ENCODE measurements around the gene CCDC116.

CCDC116 gene

DNA sequence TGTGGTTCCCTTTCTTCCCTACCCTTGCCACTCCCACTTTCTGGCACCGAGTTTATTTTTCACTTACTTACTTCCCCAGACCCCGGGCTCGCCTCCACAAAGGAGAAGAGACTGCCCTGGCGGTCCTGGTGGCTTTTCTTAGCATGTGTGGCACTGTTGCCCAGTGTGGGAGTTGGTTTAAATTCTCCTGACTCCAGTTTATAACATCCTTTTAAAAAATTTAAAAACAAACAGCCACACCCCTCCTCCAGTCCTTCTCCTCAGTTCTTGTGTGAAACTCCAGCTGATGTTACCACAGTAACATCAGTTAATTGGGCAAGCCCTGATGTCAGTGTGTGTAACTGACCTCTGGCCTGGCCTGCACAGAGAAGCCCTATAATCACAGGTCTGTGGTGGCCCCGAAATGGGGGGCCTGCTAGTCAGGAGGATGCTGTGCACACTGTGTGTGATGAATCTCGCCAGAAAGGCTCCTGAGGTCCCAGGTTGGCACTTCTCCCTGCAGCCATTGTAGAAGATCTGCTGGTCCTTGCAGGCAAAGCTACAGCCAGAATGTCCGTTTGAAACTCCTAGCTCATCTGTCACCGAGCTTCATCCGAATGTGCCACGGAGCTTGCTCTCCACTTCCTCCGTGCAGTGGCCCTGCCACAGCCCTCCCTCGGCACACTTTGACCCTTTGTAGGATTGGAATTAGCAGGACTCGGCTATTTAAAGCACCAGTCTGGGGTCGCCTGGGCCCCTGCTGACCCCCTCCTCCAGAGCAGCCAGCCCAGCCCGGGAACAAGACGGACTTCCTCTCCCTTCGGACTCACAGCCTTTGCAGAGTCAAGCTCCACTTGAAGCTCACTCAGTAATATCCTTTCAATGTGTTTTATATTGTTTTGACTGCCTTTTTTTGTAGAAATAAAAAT lies 10.3 kb upstream of the CCDC116 start:
- H3K27ac Mint-ChIP-seq = no peak overlapping the region
- no peaks in the 10 kb centered on the region for H3K27me3 Mint-ChIP-seq
- H3K4me1 Mint-ChIP-seq = peaks cover 21% of the 10 kb centered on the region
- ATAC-seq (ENCODE audit: low read depth) (no peak), DNase-seq (ENCODE audit: low spot score in 2 of 2) (no peak)
- H3K9me3 Mint-ChIP-seq = no peaks in the 10 kb centered on the region
- peaks cover 6% of the 10 kb centered on the region for H3K36me3 Mint-ChIP-seq
- no peak overlapping the region for H3K4me3 Mint-ChIP-seq

DNA sequence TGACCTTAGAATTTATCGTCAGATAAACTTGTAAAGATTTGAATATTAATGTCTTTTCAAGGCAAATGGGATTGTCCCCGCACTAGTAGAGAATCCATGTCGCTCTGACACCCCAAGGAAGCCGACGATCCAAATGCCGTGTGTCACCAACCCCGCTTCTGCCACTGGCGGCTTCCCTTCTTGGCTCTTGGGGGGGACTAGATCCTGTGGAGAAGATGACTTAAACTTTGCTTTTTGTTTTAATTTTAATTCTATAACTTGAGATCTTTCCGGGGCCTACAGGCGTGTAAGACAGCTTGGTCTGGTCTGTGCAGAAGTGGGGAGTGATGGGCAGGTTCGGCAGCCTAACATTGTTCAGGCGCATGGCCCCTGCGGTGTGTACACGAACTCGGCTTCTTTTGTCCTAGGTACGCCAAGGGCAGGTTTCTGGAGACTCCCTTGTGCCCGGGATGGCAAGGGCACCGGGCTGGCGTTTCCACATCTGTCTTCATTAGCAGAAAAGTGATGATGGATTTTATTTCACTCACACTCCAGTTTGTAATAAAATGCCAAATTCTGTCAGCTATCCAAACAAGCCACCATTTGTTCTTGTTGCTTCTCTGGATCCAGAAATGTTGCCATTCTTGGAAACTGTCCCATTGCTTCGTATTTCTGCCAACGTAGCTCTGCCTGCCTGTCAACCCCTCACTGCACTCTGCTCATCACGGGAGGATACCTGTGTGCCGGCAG lies 9.5 kb upstream of the CCDC116 start:
- H3K27me3 Mint-ChIP-seq = no peaks in the 10 kb centered on the region
- peaks cover 22% of the 10 kb centered on the region for H3K4me1 Mint-ChIP-seq
- DNase-seq (ENCODE audit: low spot score in 2 of 2) = no peak
- H3K4me3 Mint-ChIP-seq = no peak overlapping the region
- no peak for ATAC-seq (ENCODE audit: low read depth)
- H3K36me3 Mint-ChIP-seq = peaks cover 7% of the 10 kb centered on the region
- no peaks in the 10 kb centered on the region for H3K9me3 Mint-ChIP-seq
- H3K27ac Mint-ChIP-seq = no peak overlapping the region

DNA sequence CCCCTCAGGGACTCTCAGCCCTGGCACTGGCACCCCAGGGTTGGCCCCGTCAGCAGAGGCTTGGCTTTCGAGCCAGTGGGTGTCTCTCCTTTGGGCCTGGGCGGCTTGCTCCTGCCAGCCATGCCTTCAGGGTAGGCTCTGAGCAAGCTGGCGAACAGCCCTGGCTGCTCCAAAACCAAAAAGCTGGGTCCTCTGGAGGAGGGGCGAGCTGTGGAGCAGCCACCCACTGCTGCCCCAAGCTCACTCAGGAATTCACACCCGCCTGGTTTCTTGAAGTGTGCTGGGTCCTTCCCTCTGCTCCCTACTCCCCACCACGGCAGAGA lies 9.0 kb upstream of the CCDC116 start:
- Mint-ChIP-seq H3K27ac (no peak overlapping the region), H3K9me3 (no peaks in the 10 kb centered on the region), H3K36me3 (peaks cover 10% of the 10 kb centered on the region), H3K27me3 (no peaks in the 10 kb centered on the region), H3K4me3 (no peak overlapping the region), H3K4me1 (peaks cover 26% of the 10 kb centered on the region)
- DNase-seq (ENCODE audit: low spot score in 2 of 2) (no peak), ATAC-seq (ENCODE audit: low read depth) (no peak)

DNA sequence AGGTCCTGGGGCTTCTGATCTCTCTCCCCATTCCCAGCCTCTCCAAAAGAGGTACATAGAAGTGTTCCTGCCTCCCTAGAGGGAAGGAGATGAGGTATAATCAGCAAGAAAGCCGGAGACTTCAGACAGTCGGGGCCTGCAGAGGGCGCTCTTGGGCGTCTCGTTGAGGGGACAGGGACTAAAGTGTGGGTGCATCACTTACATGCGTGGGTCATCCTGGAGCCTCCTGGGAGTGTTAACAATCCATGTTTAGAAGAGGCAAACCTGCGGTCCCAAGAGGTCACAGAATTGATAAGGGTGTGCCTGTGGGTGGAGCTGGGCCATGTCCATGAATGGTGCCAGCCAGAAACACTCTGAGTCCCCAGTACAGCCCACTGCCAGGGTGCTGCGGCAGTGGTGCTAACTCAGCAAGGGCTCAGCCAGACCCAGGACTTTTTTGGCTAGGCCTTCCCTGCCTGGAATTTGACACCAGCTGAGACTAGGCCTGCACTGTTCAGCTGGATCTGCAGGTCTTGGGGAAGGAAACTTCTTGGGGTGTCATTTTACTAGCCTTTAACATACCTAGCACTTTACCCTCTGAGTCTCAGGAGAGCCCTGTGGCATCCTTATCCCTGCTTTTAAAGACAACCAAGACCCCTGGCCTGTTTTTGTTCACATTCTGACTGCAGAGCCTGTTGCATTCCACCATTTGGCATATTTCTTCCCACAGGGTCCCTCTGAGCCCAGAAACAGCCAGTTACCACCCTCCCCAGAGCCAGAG lies 8.3 kb upstream of the CCDC116 start:
- ATAC-seq (ENCODE audit: low read depth) = no peak
- no peak overlapping the region for H3K4me3 Mint-ChIP-seq
- no peak for DNase-seq (ENCODE audit: low spot score in 2 of 2)
- no peak overlapping the region for H3K27ac Mint-ChIP-seq
- H3K9me3 Mint-ChIP-seq = no peaks in the 10 kb centered on the region
- H3K36me3 Mint-ChIP-seq = peaks cover 13% of the 10 kb centered on the region
- H3K27me3 Mint-ChIP-seq = no peaks in the 10 kb centered on the region
- H3K4me1 Mint-ChIP-seq = peaks cover 26% of the 10 kb centered on the region

DNA sequence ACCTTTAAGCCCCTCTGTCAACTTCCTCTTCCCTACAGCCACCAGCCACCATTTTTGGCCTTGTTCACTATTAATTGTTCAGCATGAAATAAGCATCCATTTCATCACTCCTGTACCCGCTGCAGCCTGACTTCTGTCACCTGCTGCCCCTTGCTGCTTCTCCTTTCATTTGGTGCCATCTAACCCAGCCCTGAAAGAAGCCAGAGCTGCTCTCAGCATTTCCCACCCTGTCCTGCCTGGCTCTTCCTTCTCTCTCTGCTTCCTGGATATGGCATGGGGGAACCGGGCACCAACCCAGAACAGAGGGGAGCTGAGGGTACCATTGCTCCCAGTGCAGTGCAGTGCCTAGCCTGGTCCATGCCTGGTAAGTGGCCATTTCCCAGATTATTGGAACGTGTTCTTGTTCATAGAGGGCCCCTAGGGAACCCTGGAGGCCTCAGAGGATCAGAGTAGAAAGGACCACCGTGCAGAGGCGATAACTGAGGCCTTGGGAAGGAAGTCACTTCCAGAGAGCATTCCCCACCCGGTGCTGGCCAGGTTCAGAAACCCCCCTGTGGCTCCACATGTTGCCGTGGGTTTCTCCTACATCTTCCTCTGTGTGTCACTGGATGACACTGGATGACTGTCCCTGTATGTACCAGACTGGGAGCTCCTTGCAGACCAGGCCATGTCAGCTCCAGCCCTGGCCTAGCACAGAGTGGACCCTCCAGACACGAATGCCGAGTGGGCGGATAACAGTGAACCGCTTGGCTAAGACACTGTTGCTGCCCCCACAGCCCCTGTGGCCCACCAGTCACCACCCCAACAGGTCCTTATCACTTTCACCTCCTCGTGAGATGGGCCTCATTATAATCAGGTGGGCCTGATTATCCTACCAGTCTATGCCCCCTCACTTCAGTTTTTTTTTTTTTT lies 7.4 kb upstream of the CCDC116 start:
- H3K4me3 Mint-ChIP-seq = no peak overlapping the region
- no peaks in the 10 kb centered on the region for H3K9me3 Mint-ChIP-seq
- no peaks in the 10 kb centered on the region for H3K27me3 Mint-ChIP-seq
- ATAC-seq (ENCODE audit: low read depth) = no peak
- no peak overlapping the region for H3K27ac Mint-ChIP-seq
- no peak for DNase-seq (ENCODE audit: low spot score in 2 of 2)
- H3K36me3 Mint-ChIP-seq = peaks cover 13% of the 10 kb centered on the region
- H3K4me1 Mint-ChIP-seq = peaks cover 24% of the 10 kb centered on the region

DNA sequence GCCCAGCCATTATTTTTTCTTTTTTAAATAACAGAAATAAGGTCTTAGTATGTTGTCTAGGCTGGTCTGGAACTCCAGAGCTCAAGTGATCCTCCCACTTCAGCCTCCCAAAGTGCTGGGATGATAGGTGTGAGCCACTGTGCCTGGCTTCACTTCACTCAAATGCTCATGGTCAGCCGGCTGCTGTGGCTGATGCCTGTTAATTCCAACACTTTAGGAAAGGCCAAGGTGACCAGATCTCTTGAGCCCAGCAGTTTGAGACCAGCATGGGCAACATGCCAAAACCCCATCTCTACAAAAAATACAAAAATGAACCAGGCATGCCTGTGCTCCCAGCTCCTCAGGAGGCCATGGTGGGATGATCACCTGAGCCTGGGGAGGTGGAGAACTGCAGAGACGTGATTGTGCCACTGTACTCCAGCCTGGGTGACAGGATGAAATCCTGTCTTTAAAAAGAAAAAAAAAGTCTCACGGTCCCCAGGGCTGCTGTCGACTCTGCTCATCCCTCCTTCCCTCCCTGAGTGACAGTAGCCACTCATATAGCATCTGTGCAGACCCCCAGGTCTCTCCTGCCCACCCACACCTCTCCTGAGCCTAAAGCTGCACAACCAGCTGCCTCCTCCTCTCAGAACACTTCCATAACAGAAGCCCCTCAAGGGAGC lies 6.4 kb upstream of the CCDC116 start:
- peak overlapping the region; percentile 53 for H3K27ac Mint-ChIP-seq
- H3K27me3 Mint-ChIP-seq = no peaks in the 10 kb centered on the region
- DNase-seq (ENCODE audit: low spot score in 2 of 2) = no peak
- no peaks in the 10 kb centered on the region for H3K9me3 Mint-ChIP-seq
- H3K4me1 Mint-ChIP-seq = peaks cover 25% of the 10 kb centered on the region
- no peak overlapping the region for H3K4me3 Mint-ChIP-seq
- H3K36me3 Mint-ChIP-seq = peaks cover 13% of the 10 kb centered on the region
- no peak for ATAC-seq (ENCODE audit: low read depth)

DNA sequence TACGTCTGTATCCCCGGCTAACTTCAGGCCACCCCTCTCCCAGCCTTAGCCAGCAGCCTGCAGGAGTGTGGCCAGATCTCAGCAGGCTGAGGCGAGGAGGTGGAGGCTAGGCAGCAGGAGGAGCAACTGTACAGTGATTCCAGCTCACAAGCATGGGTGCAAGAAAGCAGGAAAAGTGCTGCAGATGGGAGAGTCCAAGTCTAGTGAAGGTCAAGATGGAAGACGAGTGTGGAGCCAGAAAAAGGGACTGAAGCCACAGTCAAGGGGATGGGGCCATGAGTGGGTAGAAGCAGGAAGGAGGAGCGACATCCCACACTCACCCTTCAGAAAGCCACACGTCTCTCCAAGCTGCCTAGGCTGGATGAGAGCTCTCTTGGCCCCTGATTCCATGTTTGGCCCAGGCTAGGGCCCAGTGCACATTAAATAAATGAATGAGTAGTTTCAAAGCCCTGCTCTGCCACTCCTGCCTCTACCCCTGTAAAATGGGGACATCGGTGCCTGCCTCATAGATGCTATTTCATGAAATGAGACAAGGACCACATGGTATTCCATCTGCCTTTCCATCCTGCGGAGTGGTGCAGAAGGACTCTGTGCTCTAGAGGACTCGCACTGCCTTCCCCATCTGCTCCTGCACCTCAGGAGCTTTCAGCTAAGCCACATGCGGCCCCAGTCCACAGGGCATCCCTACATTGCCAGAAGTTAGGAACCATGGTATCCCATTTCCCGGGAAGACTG lies 5.7 kb upstream of the CCDC116 start:
- no peaks in the 10 kb centered on the region for H3K27me3 Mint-ChIP-seq
- H3K9me3 Mint-ChIP-seq = no peaks in the 10 kb centered on the region
- H3K4me3 Mint-ChIP-seq = peak overlapping the region; percentile 32
- peaks cover 26% of the 10 kb centered on the region for H3K4me1 Mint-ChIP-seq
- no peak for DNase-seq (ENCODE audit: low spot score in 2 of 2)
- peak overlapping the region; percentile 53 for H3K27ac Mint-ChIP-seq
- H3K36me3 Mint-ChIP-seq = peaks cover 11% of the 10 kb centered on the region
- no peak for ATAC-seq (ENCODE audit: low read depth)

DNA sequence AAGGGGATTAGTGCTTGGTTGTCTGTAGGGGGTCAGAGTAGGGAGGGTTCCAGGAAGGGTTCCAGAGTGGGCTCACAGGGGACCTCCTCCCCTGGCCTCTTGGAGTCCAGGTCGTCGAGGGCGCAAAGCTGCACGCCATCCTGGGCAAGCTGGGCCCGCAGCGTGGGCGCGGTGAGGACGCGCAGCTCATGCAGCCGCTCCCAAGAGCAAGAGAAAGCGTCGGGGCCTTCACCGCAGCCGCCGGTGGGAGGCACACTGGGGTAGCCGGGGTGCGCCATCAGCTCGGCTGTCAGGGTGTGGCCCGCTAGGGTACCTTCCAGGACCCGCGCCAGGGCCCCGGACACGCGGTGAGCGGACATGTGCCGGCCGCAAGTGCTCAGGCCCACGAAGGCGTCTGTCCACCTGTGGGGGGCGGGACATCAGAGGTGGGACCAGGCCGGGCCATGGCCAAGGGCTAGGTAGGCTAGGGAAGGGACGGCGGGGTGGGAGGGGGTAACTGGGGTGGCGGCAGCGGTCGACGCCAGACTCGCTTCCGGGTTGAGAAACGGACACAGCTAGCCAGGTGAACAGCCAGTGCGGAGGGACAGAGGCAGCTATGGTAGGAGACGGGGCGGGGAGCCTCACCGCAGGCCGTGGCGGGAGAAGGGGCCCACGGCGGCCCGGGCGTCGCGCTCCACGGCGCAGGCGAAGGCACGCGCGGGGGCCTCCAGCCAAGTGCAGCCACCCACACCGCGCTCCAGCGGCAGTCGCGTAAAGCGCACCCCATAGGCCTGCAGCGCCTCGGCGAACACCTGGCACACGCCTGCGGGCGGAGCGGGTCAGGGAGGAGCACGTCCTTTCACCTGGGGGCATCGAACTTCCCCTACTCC lies 3.9 kb upstream of the CCDC116 start:
- DNase-seq (ENCODE audit: low spot score in 2 of 2) (no peak), ATAC-seq (ENCODE audit: low read depth) (peak; percentile 42)
- Mint-ChIP-seq H3K36me3 (peaks cover 9% of the 10 kb centered on the region), H3K4me3 (peak overlapping the region; percentile 91), H3K27ac (peak overlapping the region; percentile 86), H3K4me1 (peaks cover 30% of the 10 kb centered on the region), H3K27me3 (no peaks in the 10 kb centered on the region), H3K9me3 (no peaks in the 10 kb centered on the region)

DNA sequence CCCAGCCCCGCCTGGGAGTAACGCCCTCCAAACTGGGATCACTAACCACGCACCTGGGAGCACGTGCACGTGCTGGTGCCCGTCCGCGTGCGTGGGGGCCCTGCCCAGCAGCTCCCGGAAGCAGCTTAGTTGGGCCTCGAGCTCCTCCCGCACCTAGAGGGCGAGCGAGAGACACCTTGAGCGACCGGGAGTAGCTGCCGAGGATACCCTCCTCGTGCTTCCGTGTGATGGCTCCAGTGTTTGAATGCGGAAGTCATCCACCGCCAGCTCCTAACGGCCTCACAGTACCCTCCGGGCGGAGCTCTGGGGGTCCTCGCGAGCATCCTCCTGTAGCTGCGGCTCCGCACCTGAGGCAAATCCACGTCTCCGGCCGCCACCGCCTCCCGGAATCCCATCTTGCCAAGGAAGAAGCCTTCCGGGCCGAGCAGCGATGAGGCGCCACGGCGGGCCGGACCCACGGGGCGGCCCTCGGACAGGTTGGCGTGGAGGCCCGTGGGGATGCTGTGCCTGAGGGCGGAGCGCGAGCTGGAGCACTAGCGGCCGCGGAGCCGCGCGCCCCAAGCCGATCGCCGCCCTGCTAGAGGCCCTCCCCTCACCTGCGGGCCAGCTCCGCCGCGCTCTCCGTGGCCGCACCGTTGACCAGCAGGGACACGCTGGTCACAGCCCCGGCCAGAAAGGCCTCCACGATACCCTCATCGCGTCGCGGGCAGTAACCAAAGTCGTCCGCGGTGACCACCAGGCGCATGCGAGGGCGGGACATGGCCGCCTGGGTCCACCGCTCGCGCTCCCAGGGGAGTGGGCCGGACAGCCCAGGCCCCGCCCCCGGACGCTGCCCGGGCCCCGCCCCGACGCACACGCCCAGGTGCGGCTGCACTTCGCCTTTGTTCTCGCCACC lies 3.1 kb upstream of the CCDC116 start, which contains the start of gene YDJC:
Gene YDJC, minus strand, starts transcription at position 768 of the 895 bp plus-strand sequence. Its CDS starts 8 bp downstream, at position 760.
- Mint-ChIP-seq H3K9me3 (no peaks in the 10 kb centered on the region), H3K27ac (peak within 1 kb of the TSS; percentile 86), H3K27me3 (no peaks in the 10 kb centered on the region), H3K4me1 (peaks cover 30% of the 10 kb centered on the region), H3K4me3 (peak within 1 kb of the TSS; percentile 91), H3K36me3 (peaks cover 9% of the 10 kb centered on the region)
- DNase-seq (ENCODE audit: low spot score in 2 of 2) (peak; percentile 96 to 97), ATAC-seq (ENCODE audit: low read depth) (peak; percentile 78)

DNA sequence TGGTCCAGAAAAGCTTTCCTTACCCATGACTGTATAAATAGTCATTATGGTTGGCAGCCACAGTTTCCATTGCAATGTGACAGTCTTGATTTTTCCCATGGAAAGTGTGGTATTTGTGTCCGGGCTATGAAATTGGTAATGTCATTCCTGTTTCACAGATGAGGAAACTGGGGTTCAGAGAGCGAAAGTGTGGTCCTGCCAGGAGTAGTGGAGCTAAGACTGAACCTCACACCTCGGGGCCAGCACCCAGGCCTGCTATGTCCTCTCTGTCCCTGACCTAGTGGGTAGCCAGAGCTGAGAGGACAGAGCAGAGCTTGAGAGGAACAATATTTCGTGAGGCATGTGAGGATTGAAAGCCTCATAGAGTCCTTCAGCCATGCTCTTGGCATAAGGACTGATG lies 1.5 kb upstream of the CCDC116 start:
- Mint-ChIP-seq H3K36me3 (peaks cover 9% of the 10 kb centered on the region), H3K4me1 (peaks cover 24% of the 10 kb centered on the region), H3K27ac (no peak overlapping the region), H3K27me3 (no peaks in the 10 kb centered on the region), H3K9me3 (no peaks in the 10 kb centered on the region), H3K4me3 (no peak overlapping the region)
- DNase-seq (ENCODE audit: low spot score in 2 of 2) = no peak
- no peak for ATAC-seq (ENCODE audit: low read depth)

DNA sequence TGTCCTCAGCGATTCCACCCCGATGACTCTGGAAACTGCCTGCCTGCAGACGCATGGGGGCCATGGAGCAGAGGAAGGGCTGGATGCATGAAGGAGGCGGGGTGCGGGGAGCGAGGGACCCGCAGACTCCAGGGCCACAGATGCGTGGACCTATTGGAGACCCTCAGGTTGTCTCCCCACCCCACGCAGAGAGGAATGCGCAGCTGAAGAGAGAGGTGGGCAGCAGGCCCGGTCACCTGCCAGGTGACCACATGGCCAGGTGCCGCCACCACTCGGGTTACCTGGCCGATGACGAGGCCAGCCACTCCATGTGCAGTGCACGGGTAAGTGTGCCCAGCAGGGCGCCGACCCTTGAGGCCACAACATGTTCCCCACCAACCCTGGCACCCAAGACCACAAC lies 371 bp downstream of the CCDC116 start:
- Mint-ChIP-seq H3K4me1 (peaks cover 20% of the 10 kb centered on the region), H3K4me3 (no peak overlapping the region), H3K9me3 (no peaks in the 10 kb centered on the region), H3K36me3 (peaks cover 7% of the 10 kb centered on the region), H3K27me3 (no peaks in the 10 kb centered on the region), H3K27ac (no peak overlapping the region)
- no peak for DNase-seq (ENCODE audit: low spot score in 2 of 2)
- ATAC-seq (ENCODE audit: low read depth) = no peak
